Dendritic cell treated with granulocyte-macrophage colony-stimulating factor and Interleukin-4, amounts not matched to agents 40 ng/mL and 50 ng/mL, for 4 days (primary cell): ENCODE data around the gene NSRP1.
"Not testable (repeated sequence)": the region's sequence is repeated elsewhere in the genome, so short reads cannot be mapped to it uniquely, and the experiment has no call there.

ENCODE experiments used
- H3K27ac Mint-ChIP-seq: one replicate; pipeline ENCODE4 v1.8.0; 2022; ENCODE audit warnings: mild to moderate bottlenecking, mixed read lengths
- H3K27me3 Mint-ChIP-seq: one replicate; pipeline ENCODE4 v1.8.0; 2022; ENCODE audit warnings: mild to moderate bottlenecking, mixed read lengths
- H3K36me3 Mint-ChIP-seq: one replicate; pipeline ENCODE4 v1.8.0; 2022; ENCODE audit warnings: low read depth, mixed read lengths
- H3K4me1 Mint-ChIP-seq: one replicate; pipeline ENCODE4 v1.8.0; 2022; ENCODE audit warnings: low read depth, mixed read lengths
- H3K4me3 Mint-ChIP-seq: one replicate; pipeline ENCODE4 v1.8.0; 2022; ENCODE audit warnings: mild to moderate bottlenecking, moderate library complexity, mixed read lengths
- H3K9me3 Mint-ChIP-seq: one replicate; pipeline ENCODE4 v1.8.0; 2022; ENCODE audit warnings: mixed read lengths
- intact Hi-C: fragments of 100-400 bp; cut with micrococcal nuclease; formaldehyde crosslinking; loops from one replicate; pipeline ENCODE4 v1.15.0; 2022

Gene NSRP1

DNA sequence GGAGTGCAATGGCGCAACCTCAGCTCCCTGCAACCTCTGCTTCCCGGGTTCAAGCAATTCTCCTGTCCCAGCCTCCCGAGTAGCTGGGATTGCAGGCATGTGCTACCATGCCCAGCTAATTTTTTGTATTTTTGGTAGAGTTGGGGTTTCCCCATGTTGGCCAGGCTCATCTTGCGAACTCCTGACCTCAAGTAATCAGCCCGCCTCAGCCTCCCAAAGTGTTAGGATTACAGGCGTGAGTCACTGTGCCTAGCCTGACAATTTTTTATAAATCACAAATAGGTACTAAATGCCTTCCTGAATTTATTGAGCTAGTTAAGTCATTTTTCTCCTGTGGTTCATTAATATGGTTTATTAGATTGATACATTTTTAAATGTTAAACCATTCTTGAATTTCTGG lies 31.2 kb downstream of the NSRP1 start:
- intact Hi-C loops, H3K4me3 Mint-ChIP-seq, H3K9me3 Mint-ChIP-seq, H3K27ac Mint-ChIP-seq, H3K4me1 Mint-ChIP-seq, H3K27me3 Mint-ChIP-seq: not testable (repeated sequence)
- peaks cover 49% of the 10 kb centered on the region for H3K36me3 Mint-ChIP-seq

DNA sequence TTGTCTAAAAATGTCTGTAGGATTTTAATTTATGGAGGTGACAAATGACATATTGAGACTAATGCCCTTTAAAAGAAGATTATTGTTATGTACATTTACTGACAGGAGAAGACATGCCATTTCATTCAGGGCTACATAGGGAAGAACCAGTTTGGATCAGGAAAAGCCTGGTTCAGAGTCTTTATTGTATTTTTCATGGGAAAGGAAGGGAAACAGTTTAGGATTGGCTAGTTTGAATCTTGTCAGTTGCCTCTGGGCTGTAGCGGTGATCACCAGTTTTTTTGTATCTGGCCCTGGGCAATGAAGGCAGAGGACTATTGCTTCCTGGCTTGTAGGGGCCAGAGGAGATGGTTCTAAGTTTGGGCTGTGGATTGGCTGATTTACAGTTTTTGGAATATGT lies 31.8 kb downstream of the NSRP1 start:
- H3K27me3 Mint-ChIP-seq, result no peaks in the 10 kb centered on the region
- peaks cover 54% of the 10 kb centered on the region for H3K36me3 Mint-ChIP-seq
- no peaks in the 10 kb centered on the region for H3K9me3 Mint-ChIP-seq
- intact Hi-C loops, result no loop called here
- no peak overlapping the region for H3K4me3 Mint-ChIP-seq
- H3K4me1 Mint-ChIP-seq, result no peaks in the 10 kb centered on the region
- H3K27ac Mint-ChIP-seq, result no peak overlapping the region

DNA sequence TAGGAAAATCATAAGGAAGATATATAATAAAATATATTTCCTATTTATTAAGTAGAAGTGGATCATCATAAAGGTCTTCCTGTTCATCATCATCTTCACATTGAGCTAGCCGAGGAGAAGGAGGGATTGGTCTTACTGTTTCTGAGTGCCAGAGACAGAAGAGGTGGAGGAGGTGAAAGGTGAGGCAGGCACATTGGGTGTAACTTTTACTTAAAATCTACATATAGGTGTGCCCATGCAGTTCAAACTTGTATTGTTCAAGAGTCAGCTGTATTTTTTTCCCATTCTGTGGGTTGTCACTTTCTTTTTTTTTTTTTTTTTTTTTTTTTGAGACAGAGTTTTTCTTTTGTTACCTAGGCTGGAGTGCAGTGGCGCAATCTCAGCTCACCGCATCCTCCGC lies 34.9 kb downstream of the NSRP1 start:
- Mint-ChIP-seq H3K9me3 (no peaks in the 10 kb centered on the region), H3K36me3 (peaks cover 64% of the 10 kb centered on the region)

DNA sequence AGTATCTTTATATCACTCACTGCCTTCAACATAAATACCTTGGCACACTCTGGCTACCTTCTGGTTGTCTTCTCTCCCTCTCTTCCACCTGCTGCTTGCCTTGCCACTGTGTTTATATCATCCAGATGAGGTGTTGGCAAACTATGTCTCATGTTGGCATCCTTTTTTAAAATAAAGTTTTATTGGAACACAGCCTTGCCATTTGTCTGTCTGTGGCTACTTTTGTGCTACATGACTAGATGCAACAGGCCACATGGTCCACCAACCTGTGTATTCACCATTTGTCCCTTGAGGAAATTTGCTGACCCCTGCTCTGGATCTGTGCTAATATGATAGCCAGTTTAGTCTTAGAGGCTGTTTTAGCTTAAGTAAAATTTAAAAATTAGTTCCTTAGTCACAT lies 36.8 kb downstream of the NSRP1 start:
- intact Hi-C loops, result no loop called here
- H3K36me3 Mint-ChIP-seq, result peaks cover 65% of the 10 kb centered on the region
- peak overlapping the region; percentile 46 for H3K27ac Mint-ChIP-seq
- H3K27me3 Mint-ChIP-seq, result no peaks in the 10 kb centered on the region
- no peaks in the 10 kb centered on the region for H3K9me3 Mint-ChIP-seq
- no peak overlapping the region for H3K4me3 Mint-ChIP-seq
- H3K4me1 Mint-ChIP-seq, result peaks cover 11% of the 10 kb centered on the region

More for the DNA sequence above, 34.9 kb downstream of the NSRP1 start:
- Mint-ChIP-seq H3K4me1 (no peaks in the 10 kb centered on the region), H3K27me3 (no peaks in the 10 kb centered on the region), H3K27ac (no peak overlapping the region), H3K4me3 (no peak overlapping the region)
- intact Hi-C loops, result no loop called here

DNA sequence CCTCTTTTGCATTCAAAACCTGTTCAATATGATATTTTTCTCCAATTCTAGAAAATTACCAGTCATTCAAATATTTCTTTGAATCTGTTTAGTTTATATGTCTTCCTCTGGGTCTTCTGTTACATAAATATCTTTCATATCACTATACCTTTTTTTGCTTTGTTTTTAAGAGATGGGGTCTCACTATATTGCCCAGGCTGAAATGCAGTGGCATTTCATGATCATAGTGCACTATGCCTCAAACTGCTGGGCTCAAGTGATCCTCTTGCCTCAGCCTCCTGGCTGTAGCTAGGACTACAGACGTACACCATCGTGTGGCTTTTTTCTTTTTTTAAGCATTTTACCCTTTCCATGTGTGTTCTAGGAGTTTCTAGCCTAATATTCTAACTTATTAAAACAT lies 38.8 kb downstream of the NSRP1 start:
- intact Hi-C loops, result no loop called here
- peaks cover 19% of the 10 kb centered on the region for H3K4me1 Mint-ChIP-seq
- peaks cover 18% of the 10 kb centered on the region for H3K9me3 Mint-ChIP-seq
- peaks cover 74% of the 10 kb centered on the region for H3K36me3 Mint-ChIP-seq
- no peak overlapping the region for H3K27ac Mint-ChIP-seq
- H3K27me3 Mint-ChIP-seq, result no peaks in the 10 kb centered on the region
- H3K4me3 Mint-ChIP-seq, result no peak overlapping the region

DNA sequence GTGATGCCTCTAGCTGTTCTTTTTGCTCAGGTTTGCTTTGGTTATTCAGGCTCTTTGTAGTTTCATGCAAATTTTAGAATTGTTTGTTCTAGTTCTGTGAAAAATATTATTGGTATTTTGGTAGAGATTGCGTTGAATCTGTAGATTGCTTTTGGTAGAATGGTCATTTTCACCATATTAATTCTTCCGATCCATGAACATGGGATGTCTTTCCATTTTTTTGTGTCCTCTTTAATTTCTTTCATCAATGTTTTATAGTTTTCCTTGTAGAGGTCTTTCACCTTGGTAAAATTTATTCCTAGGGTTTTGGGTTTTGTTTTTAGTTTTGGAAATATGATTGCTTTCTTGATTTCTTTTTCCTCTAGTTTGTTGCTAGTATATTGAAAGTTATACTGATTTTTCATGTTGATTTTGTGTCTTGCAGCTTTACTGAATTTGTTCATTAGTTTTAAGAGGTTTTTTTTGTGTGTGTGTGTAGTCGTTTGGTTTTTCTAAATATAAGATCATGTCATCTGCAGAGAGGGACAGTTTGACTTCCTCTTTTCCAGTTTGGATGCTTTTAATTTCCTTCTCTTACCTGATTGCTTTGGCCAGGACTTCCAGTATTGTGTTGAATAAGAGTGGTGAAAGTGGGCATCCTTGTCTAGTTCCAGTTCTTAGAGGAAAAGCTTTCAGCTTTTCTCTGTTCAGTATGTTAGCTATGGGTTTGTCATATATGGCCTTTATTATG lies 42.4 kb downstream of the NSRP1 start:
- intact Hi-C loops, result no loop called here
- Mint-ChIP-seq H3K27ac (no peak overlapping the region), H3K36me3 (peaks cover 68% of the 10 kb centered on the region), H3K4me3 (no peak overlapping the region), H3K27me3 (no peaks in the 10 kb centered on the region), H3K9me3 (peaks cover 23% of the 10 kb centered on the region), H3K4me1 (peaks cover 19% of the 10 kb centered on the region)

DNA sequence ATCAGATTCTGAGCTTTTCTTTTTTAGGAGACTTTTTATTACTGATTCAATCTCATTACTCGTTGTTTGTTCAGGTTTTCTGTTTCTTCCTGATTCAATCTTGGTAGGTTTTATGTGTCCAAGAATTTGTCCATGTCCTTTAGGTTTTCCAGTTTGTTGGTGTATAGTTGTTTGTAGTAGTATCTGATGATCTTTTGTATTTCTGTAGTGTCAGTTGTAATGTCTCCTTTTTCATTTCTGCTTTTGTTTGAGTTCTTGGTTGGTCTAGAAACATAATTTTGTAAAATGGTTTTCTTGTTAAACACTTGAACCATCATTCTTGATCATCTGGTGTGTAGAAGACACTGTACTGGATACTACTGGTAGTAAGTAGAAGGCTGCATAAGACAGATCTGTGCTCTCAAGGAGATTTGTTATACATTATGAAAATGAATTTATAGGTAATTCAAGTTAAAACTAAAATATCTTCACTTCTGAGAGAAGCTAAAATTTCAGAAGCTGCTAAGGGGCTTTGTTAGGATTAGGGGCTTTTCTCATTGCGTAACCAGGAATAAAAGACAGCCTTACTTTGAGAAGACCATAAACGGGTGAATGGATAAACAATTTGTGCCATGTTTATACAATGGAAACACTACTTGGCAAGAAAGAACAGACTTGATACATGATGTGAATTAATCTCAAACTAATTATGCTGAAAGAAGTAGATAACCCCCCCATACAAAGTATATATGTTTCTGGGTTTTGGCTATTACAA lies 44.0 kb downstream of the NSRP1 start:
- peaks cover 69% of the 10 kb centered on the region for H3K36me3 Mint-ChIP-seq
- H3K4me3 Mint-ChIP-seq, result no peak overlapping the region
- no peak overlapping the region for H3K27ac Mint-ChIP-seq
- no peaks in the 10 kb centered on the region for H3K27me3 Mint-ChIP-seq
- intact Hi-C loops, result no loop called here
- H3K4me1 Mint-ChIP-seq, result peaks cover 19% of the 10 kb centered on the region
- H3K9me3 Mint-ChIP-seq, result peaks cover 23% of the 10 kb centered on the region

DNA sequence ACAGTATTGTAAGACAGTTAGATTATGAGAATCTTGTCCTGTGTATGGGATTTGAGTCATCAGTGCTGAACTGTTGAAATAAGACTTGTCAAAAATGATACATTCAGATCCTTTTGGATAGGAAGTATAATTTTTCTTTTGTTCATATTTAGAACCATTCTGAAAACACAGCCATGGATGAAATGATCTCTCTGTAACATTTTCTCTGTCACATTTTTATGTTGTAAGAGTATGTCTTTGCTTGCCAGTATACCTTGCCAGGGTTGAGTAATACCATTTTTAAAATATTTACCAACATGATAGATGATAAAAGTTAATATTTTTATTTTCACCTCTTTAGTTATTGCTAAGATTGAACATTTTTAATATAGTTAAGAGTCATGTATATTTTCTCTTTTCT lies 45.0 kb downstream of the NSRP1 start:
- intact Hi-C loops, result no loop called here
- H3K9me3 Mint-ChIP-seq, result peaks cover 23% of the 10 kb centered on the region
- H3K4me3 Mint-ChIP-seq, result no peak overlapping the region
- H3K27me3 Mint-ChIP-seq, result no peaks in the 10 kb centered on the region
- H3K27ac Mint-ChIP-seq, result no peak overlapping the region
- H3K36me3 Mint-ChIP-seq, result peaks cover 63% of the 10 kb centered on the region
- peaks cover 19% of the 10 kb centered on the region for H3K4me1 Mint-ChIP-seq

DNA sequence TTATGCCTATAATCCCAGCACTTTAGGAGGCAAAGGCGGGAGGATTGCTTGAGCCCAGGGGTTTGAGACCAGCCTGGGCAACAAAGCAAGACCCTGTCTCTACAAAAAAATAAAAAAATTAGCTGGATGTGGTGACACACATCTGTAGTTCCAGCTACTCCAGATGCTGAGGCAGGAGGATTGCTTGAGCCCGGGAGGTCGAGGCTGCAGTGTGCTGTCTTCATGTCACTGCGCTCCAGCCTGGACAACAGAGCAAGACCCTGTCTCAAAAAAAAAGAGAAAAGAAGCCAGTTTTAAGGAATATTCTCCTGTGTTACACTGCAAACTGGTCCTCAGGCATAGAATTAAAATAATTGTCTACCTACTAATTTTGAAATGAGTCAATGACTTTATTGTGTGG lies 47.9 kb downstream of the NSRP1 start:
- H3K4me3 Mint-ChIP-seq, result no peak overlapping the region
- H3K36me3 Mint-ChIP-seq, result peaks cover 44% of the 10 kb centered on the region
- H3K27me3 Mint-ChIP-seq, result no peaks in the 10 kb centered on the region
- H3K9me3 Mint-ChIP-seq, result peaks cover 13% of the 10 kb centered on the region
- H3K4me1 Mint-ChIP-seq, result no peaks in the 10 kb centered on the region
- H3K27ac Mint-ChIP-seq, result no peak overlapping the region
- intact Hi-C loops, result no loop called here

DNA sequence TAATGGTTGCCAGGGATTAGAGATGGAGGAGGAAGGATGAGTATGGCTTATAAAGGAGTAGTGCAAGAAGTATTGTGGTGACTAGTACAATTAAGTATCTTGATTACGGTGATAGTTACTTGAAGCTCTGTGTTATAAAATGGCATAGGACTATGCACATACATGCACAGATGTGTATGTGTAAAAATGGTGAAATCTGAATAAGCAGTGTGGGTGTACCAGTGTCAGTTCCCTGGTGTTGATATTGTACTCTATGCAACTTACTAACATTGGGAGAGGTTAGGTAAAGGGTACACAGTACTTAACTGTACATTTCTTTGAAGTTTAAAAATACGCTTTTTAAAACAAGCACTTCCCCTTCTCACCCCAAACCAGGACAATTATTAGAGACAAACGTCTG lies 48.5 kb downstream of the NSRP1 start:
- Mint-ChIP-seq H3K4me3 (no peak overlapping the region), H3K4me1 (no peaks in the 10 kb centered on the region), H3K9me3 (peaks cover 7% of the 10 kb centered on the region), H3K27me3 (no peaks in the 10 kb centered on the region), H3K36me3 (peaks cover 38% of the 10 kb centered on the region), H3K27ac (no peak overlapping the region)
- intact Hi-C loops, result no loop called here

DNA sequence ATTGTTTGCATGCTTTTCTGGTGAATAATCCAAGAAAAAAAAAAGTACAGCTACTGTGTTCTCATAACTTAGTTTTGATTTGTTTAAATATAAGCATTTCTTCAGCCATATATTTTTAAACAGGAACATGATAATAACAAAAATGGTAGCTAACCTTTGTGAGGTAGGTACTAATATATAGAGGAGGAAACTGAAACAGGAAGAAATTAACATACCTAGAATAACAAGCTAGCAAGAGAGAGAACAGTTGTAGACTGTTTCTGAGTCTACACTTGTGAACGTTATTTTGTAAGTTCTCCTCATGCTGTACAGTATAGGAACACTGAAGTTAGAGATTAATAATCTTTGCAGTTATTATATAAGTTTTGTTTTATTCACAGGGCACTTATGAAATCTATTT lies 49.3 kb downstream of the NSRP1 start:
- Mint-ChIP-seq H3K36me3 (peaks cover 33% of the 10 kb centered on the region), H3K9me3 (no peaks in the 10 kb centered on the region), H3K27ac (no peak overlapping the region), H3K4me1 (no peaks in the 10 kb centered on the region), H3K27me3 (no peaks in the 10 kb centered on the region), H3K4me3 (no peak overlapping the region)
- intact Hi-C loops, result no loop called here

DNA sequence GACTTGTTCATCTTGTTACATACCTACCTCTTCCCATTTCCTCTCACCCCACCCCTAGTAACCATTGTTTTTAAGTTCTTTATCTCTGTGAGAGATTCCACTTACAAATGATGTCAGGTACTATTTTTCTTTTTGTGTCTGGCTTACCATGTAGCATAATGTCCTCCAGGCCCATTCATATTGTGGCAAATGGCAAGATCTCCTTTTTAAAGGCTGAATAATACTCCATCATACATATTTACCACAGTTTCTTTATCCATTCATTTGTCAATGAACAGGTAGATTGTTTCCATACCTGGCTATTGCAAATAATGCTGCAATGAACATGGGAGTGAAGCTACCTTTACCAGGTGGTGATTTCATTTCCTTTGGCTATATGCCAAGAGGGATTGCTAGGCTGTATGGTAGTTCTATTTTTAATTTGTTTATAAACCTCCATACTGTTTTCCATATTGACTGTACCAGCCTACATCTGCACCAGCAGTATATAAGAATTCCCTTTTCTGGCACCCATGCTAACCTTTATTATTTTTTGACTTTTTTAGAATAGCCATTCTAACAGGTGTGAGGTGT lies 53.9 kb downstream of the NSRP1 start:
- intact Hi-C loops, result no loop called here
- no peaks in the 10 kb centered on the region for H3K4me1 Mint-ChIP-seq
- no peaks in the 10 kb centered on the region for H3K27me3 Mint-ChIP-seq
- no peak overlapping the region for H3K27ac Mint-ChIP-seq
- no peaks in the 10 kb centered on the region for H3K9me3 Mint-ChIP-seq
- peaks cover 51% of the 10 kb centered on the region for H3K36me3 Mint-ChIP-seq
- no peak overlapping the region for H3K4me3 Mint-ChIP-seq

DNA sequence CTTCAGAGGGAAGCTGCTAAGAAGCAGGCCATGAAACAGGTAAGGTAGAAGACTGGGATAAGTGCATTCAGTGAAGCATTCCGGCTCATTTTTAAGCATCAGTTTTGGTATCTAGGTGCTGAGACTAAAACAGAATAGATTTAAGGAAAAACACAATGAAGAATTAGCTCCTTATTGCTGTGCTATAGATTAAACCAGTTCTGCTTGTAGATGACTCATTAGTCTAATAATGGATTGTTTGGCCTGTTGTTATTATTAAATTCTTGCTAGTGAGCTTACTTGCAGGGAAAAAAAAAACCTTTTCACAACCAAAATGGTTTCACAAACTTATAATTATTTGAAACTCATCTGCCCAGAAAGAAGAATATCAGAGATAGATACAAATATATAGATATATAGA lies 55.9 kb downstream of the NSRP1 start:
- Mint-ChIP-seq H3K4me3 (no peak overlapping the region), H3K27me3 (no peaks in the 10 kb centered on the region), H3K9me3 (no peaks in the 10 kb centered on the region), H3K4me1 (no peaks in the 10 kb centered on the region), H3K36me3 (peaks cover 64% of the 10 kb centered on the region), H3K27ac (no peak overlapping the region)
- intact Hi-C loops, result no loop called here

DNA sequence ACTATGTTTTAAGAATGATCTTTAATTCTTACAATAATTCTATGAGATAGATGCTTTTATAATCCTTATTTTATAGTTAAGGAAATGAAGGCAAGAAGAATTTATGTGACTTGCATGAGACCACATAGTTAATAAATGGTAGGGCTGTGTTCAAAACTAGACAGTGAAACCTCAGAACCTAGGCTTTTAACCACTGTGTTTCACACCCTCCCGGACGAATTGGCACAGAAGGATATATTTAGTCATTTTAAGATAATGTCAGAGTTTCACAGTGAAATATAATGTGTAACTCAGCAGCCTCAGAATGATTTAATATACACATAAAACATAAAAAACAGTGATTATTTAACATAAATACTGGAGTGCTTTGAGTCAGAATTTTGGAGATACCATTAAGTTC lies 57.0 kb downstream of the NSRP1 start:
- no peak overlapping the region for H3K4me3 Mint-ChIP-seq
- no peak overlapping the region for H3K27ac Mint-ChIP-seq
- no peaks in the 10 kb centered on the region for H3K4me1 Mint-ChIP-seq
- peaks cover 75% of the 10 kb centered on the region for H3K36me3 Mint-ChIP-seq
- no peaks in the 10 kb centered on the region for H3K27me3 Mint-ChIP-seq
- H3K9me3 Mint-ChIP-seq, result no peaks in the 10 kb centered on the region
- intact Hi-C loops, result no loop called here
